Trophoblast cell (in vitro differentiated cells and primary cell): Measurements from ENCODE around the gene FRMD4A.
A peak's percentile ranks its signal among the peaks of the same experiment; 100 is the strongest.

ENCODE experiments used
- DNase-seq, 2 donors: peaks; one replicate each; pipeline ENCODE4 v3.0.0-alpha.2; 2016
- H2AFZ ChIP-seq: 2 replicates; pipeline ENCODE4 v1.6.1; 2013; ENCODE audit warnings: low read length, moderate library complexity, mild to moderate bottlenecking; ENCODE audit not compliant: insufficient read depth, poor library complexity
- H2AK5ac ChIP-seq: 2 replicates; pipeline ENCODE4 v1.6.1; 2013; ENCODE audit warnings: mild to moderate bottlenecking, low read length
- H2BK120ac ChIP-seq: 2 replicates; pipeline ENCODE4 v1.6.1; 2013; ENCODE audit warnings: low read length, mild to moderate bottlenecking, moderate library complexity; ENCODE audit not compliant: insufficient read depth, poor library complexity
- H2BK12ac ChIP-seq: 2 replicates; pipeline ENCODE4 v1.6.1; 2013; ENCODE audit warnings: mild to moderate bottlenecking, low read length, moderate library complexity
- H2BK5ac ChIP-seq: 2 replicates; pipeline ENCODE4 v1.6.1; 2013; ENCODE audit warnings: low read length, low read depth, moderate library complexity, mild to moderate bottlenecking; ENCODE audit not compliant: poor library complexity
- H3K14ac ChIP-seq: 2 replicates; pipeline ENCODE4 v1.6.1; 2013; ENCODE audit warnings: mild to moderate bottlenecking, low read length
- H3K18ac ChIP-seq: 2 replicates; pipeline ENCODE4 v1.6.1; 2013; ENCODE audit warnings: mild to moderate bottlenecking, low read length
- H3K23ac ChIP-seq: 2 replicates; pipeline ENCODE4 v1.6.1; 2013; ENCODE audit warnings: low read length
- H3K27ac ChIP-seq: 2 replicates; pipeline ENCODE4 v1.5.1; 2013; ENCODE audit warnings: low read depth, mild to moderate bottlenecking, inconsistent platforms, low read length, moderate library complexity
- H3K27me3 ChIP-seq: 2 replicates; pipeline ENCODE4 v1.6.1; 2013; ENCODE audit warnings: inconsistent platforms, mild to moderate bottlenecking, low read length, moderate library complexity; ENCODE audit not compliant: insufficient read depth
- H3K36me3 ChIP-seq, 2 experiments: 1 replicate in 1 of 2; 2 replicates in 1 of 2; pipeline ENCODE4 v1.6.1; 2013; ENCODE audit warnings: low read length in 2 of 2, mild to moderate bottlenecking in 2 of 2, moderate library complexity in 1 of 2; ENCODE audit not compliant: insufficient read depth in 2 of 2, control insufficient read depth in 1 of 2
- H3K4ac ChIP-seq: 2 replicates; pipeline ENCODE4 v1.6.1; 2013; ENCODE audit warnings: low read depth, mild to moderate bottlenecking, low read length, moderate library complexity
- H3K4me1 ChIP-seq, 2 experiments: 1 replicate in 1 of 2; 2 replicates in 1 of 2; pipeline ENCODE4 v1.6.1; 2013; ENCODE audit warnings: low read length in 2 of 2, mild to moderate bottlenecking in 2 of 2, moderate library complexity in 1 of 2; ENCODE audit not compliant: insufficient read depth in 2 of 2, control insufficient read depth in 1 of 2
- H3K4me2 ChIP-seq: 2 replicates; pipeline ENCODE4 v1.6.1; 2013; ENCODE audit warnings: inconsistent platforms, mild to moderate bottlenecking, low read length, moderate library complexity
- H3K4me3 ChIP-seq: 2 replicates; pipeline ENCODE4 v1.5.1; 2013; ENCODE audit warnings: mild to moderate bottlenecking, low read depth, low read length, inconsistent platforms
- H3K79me1 ChIP-seq: one replicate; pipeline ENCODE4 v1.6.1; 2013; ENCODE audit warnings: low read length
- H3K79me2 ChIP-seq: 2 replicates; pipeline ENCODE4 v1.6.1; 2013; ENCODE audit warnings: low read length, mild to moderate bottlenecking; ENCODE audit not compliant: control insufficient read depth, insufficient read depth, poor library complexity
- H3K9ac ChIP-seq: 2 replicates; pipeline ENCODE4 v1.6.1; 2013; ENCODE audit warnings: mild to moderate bottlenecking, low read length
- H3K9me3 ChIP-seq: 2 replicates; pipeline ENCODE4 v1.6.1; 2013; ENCODE audit warnings: low read depth, mild to moderate bottlenecking, control low read depth, inconsistent platforms, low read length; ENCODE audit not compliant: insufficient read depth
- H4K12ac ChIP-seq: 2 replicates; pipeline ENCODE4 v1.6.1; 2013; ENCODE audit warnings: low read depth, mild to moderate bottlenecking, low read length, moderate library complexity
- H4K8ac ChIP-seq: 2 replicates; pipeline ENCODE4 v1.6.1; 2013; ENCODE audit warnings: low read depth, mild to moderate bottlenecking, low read length, moderate library complexity
- H4K91ac ChIP-seq: one replicate; pipeline ENCODE4 v1.6.1; 2013; ENCODE audit warnings: low read depth, mild to moderate bottlenecking, low read length, moderate library complexity
- WGBS: extraction: QIAGEN DNeasy Blood & Tissue Kit; methylation state at CpG from one replicate; pipeline ENCODE4 v1.1.7; 2013; ENCODE audit warnings: missing lambda C conversion rate; ENCODE audit not compliant: insufficient read length, insufficient coverage; ENCODE audit errors: extremely low coverage; 5-methylcytosine and 5-hydroxymethylcytosine counted together

The FRMD4A gene

GRCh38 chr10:13920031-13920430 lies 410.7 kb downstream of the FRMD4A start:
- Histone ChIP-seq H2AK5ac (no peak overlapping the region), H3K27ac (no peak overlapping the region), H3K4me1 (peaks cover 7 to 9% of the 10 kb centered on the region in 2 experiments), H3K4me2 (no peak overlapping the region), H3K79me2 (no peaks in the 10 kb centered on the region), H3K27me3 (no peaks in the 10 kb centered on the region), H2BK12ac (no peak overlapping the region), H2AFZ (no peak overlapping the region), H2BK120ac (no peak overlapping the region), H3K14ac (no peak overlapping the region), H3K79me1 (no peaks in the 10 kb centered on the region), H2BK5ac (no peak overlapping the region), H4K91ac (no peak overlapping the region), H4K12ac (no peak overlapping the region), H3K4me3 (no peak overlapping the region), H3K18ac (no peak overlapping the region), H3K9me3 (no peaks in the 10 kb centered on the region), H3K23ac (no peak overlapping the region), H3K9ac (no peak overlapping the region), H3K4ac (no peak overlapping the region), H3K36me3 (no peaks in the 10 kb centered on the region), H4K8ac (no peak overlapping the region)
- WGBS: no CpG with 5 or more reads among the region's 1 CpG
- no peak for DNase-seq

GRCh38 chr10:13917791-13918190 lies 412.9 kb downstream of the FRMD4A start:
- Histone ChIP-seq H2BK5ac (no peak overlapping the region), H3K4ac (no peak overlapping the region), H3K4me3 (no peak overlapping the region), H3K9me3 (no peaks in the 10 kb centered on the region), H3K23ac (no peak overlapping the region), H4K12ac (no peak overlapping the region), H3K36me3 (no peaks in the 10 kb centered on the region), H3K79me2 (no peaks in the 10 kb centered on the region), H3K79me1 (no peaks in the 10 kb centered on the region), H2AFZ (no peak overlapping the region), H2AK5ac (no peak overlapping the region), H2BK120ac (no peak overlapping the region), H3K4me1 (peaks cover 7 to 9% of the 10 kb centered on the region in 2 experiments), H3K9ac (no peak overlapping the region), H3K27me3 (no peaks in the 10 kb centered on the region), H3K4me2 (no peak overlapping the region), H2BK12ac (no peak overlapping the region), H4K91ac (no peak overlapping the region), H3K27ac (no peak overlapping the region), H3K14ac (no peak overlapping the region), H3K18ac (no peak overlapping the region), H4K8ac (peak overlapping the region; percentile 66)
- WGBS: no CpG with 5 or more reads among the region's 3 CpGs
- DNase-seq: no peak

- H3K9ac ChIP-seq: no peak overlapping the region
- H3K14ac ChIP-seq: no peak overlapping the region
- H3K9me3 ChIP-seq: no peaks in the 10 kb centered on the region
- no peaks in the 10 kb centered on the region for H3K79me1 ChIP-seq
- WGBS: no CpG with 5 or more reads among the region's 4 CpGs
- H2BK5ac ChIP-seq: no peak overlapping the region
- peaks cover 7 to 9% of the 10 kb centered on the region in 2 experiments for H3K4me1 ChIP-seq
- no peak overlapping the region for H3K27ac ChIP-seq
- H3K18ac ChIP-seq: no peak overlapping the region
- H3K4me2 ChIP-seq: no peak overlapping the region
- no peak overlapping the region for H2AFZ ChIP-seq
- H3K4me3 ChIP-seq: no peak overlapping the region
- no peaks in the 10 kb centered on the region for H3K27me3 ChIP-seq
- DNase-seq: no peak
- H2BK12ac ChIP-seq: no peak overlapping the region
- H3K36me3 ChIP-seq: no peaks in the 10 kb centered on the region
- H4K8ac ChIP-seq: no peak overlapping the region
- no peak overlapping the region for H3K23ac ChIP-seq
- H3K4ac ChIP-seq: no peak overlapping the region
- H4K12ac ChIP-seq: no peak overlapping the region
- H2BK120ac ChIP-seq: no peak overlapping the region
- no peak overlapping the region for H4K91ac ChIP-seq
- no peaks in the 10 kb centered on the region for H3K79me2 ChIP-seq
- no peak overlapping the region for H2AK5ac ChIP-seq
These were observed 414.3 kb downstream of the FRMD4A start for GRCh38 chr10:13916384-13916947.

GRCh38 chr10:13915710-13916109 lies 415.0 kb downstream of the FRMD4A start:
- H3K18ac ChIP-seq: no peak overlapping the region
- H3K14ac ChIP-seq: no peak overlapping the region
- H2BK5ac ChIP-seq: no peak overlapping the region
- H3K23ac ChIP-seq: no peak overlapping the region
- no peak overlapping the region for H3K4me2 ChIP-seq
- H4K8ac ChIP-seq: no peak overlapping the region
- H3K27ac ChIP-seq: no peak overlapping the region
- no peak overlapping the region for H2BK12ac ChIP-seq
- no peaks in the 10 kb centered on the region for H3K9me3 ChIP-seq
- H4K12ac ChIP-seq: no peak overlapping the region
- H2AFZ ChIP-seq: no peak overlapping the region
- no peak overlapping the region for H3K4ac ChIP-seq
- no peak overlapping the region for H3K9ac ChIP-seq
- H4K91ac ChIP-seq: no peak overlapping the region
- no peak overlapping the region for H2AK5ac ChIP-seq
- H3K79me1 ChIP-seq: no peaks in the 10 kb centered on the region
- WGBS: no CpG with 5 or more reads among the region's 7 CpGs
- peaks cover 7 to 9% of the 10 kb centered on the region in 2 experiments for H3K4me1 ChIP-seq
- no peak overlapping the region for H3K4me3 ChIP-seq
- no peak overlapping the region for H2BK120ac ChIP-seq
- no peaks in the 10 kb centered on the region for H3K27me3 ChIP-seq
- H3K36me3 ChIP-seq: no peaks in the 10 kb centered on the region
- no peaks in the 10 kb centered on the region for H3K79me2 ChIP-seq
- no peak for DNase-seq
